DND-41 (cell line): ENCODE data around the gene ABCA8.

Source experiments
- ATAC-seq: fragments of 200-7000 bp; cut with Tn5 transposase; 3 replicates; pipeline ENCODE4 v1.9.1; 2021; ENCODE audit warnings: low read depth; ENCODE audit not compliant: insufficient read depth
- DNase-seq: peaks from one replicate; pipeline ENCODE4 v3.0.0-alpha.2; 2020
- H2AFZ ChIP-seq: 2 replicates; pipeline ENCODE4 v1.6.0; 2012; ENCODE audit warnings: low read depth, low read length
- H3K27ac ChIP-seq: 2 replicates; pipeline ENCODE4 v1.5.1; 2012; ENCODE audit warnings: low read length, inconsistent platforms
- H3K27me3 ChIP-seq: fragments of 200-600 bp; sonication (generic); 2 replicates; pipeline ENCODE4 v1.6.0; 2012; ENCODE audit warnings: low read length, mild to moderate bottlenecking, inconsistent platforms; ENCODE audit not compliant: insufficient read depth, poor library complexity
- H3K36me3 ChIP-seq: 2 replicates; pipeline ENCODE4 v1.5.1; 2012; ENCODE audit warnings: low read length, inconsistent platforms; ENCODE audit not compliant: insufficient read depth
- H3K4me1 ChIP-seq: 2 replicates; pipeline ENCODE4 v1.5.1; 2012; ENCODE audit warnings: mild to moderate bottlenecking, low read length; ENCODE audit not compliant: insufficient read depth
- H3K4me2 ChIP-seq: 2 replicates; pipeline ENCODE4 v1.6.0; 2012; ENCODE audit warnings: mild to moderate bottlenecking, moderate library complexity, low read length, inconsistent platforms; ENCODE audit not compliant: insufficient read depth
- H3K4me3 ChIP-seq, 2 experiments: fragments of 200-600 bp in 1 of 2; shearing (Covaris generic) in 1 of 2; 2 replicates each; pipeline ENCODE4 v1.5.1; 2012 to 2016; ENCODE audit warnings: inconsistent platforms in 2 of 2, low read length in 2 of 2, mild to moderate bottlenecking in 2 of 2, low read depth in 1 of 2, moderate library complexity in 1 of 2
- H3K79me2 ChIP-seq: 2 replicates; pipeline ENCODE4 v1.6.0; 2012; ENCODE audit warnings: low read length, inconsistent platforms; ENCODE audit not compliant: insufficient read depth
- H3K9ac ChIP-seq: 2 replicates; pipeline ENCODE4 v1.6.0; 2012; ENCODE audit warnings: low read depth, mild to moderate bottlenecking, inconsistent platforms, low read length, moderate library complexity
- H3K9me3 ChIP-seq: 2 replicates; pipeline ENCODE4 v1.5.1; 2012; ENCODE audit warnings: low read length, moderate library complexity, mild to moderate bottlenecking, inconsistent platforms; ENCODE audit not compliant: insufficient read depth, severe bottlenecking
- H4K20me1 ChIP-seq: 2 replicates; pipeline ENCODE4 v1.6.0; 2012; ENCODE audit warnings: low read length; ENCODE audit not compliant: insufficient read depth
- CTCF ChIP-seq: IDR thresholded peaks from 2 replicates; pipeline ENCODE4 v1.5.1; 2012; ENCODE audit warnings: borderline replicate concordance, low read length, moderate library complexity, mild to moderate bottlenecking; ENCODE audit not compliant: poor library complexity, severe bottlenecking; ENCODE audit errors: extremely low read depth
- EZH2 ChIP-seq: IDR thresholded peaks from 3 replicates; pipeline ENCODE4 v1.6.1; 2012; ENCODE audit warnings: borderline replicate concordance, low read depth, mild to moderate bottlenecking, moderate library complexity, low read length, inconsistent platforms; ENCODE audit not compliant: severe bottlenecking

ABCA8 gene

GRCh38 chr17:68843522-68843921 lies 111.7 kb downstream of the ABCA8 start:
- Histone ChIP-seq H3K9ac (no peak overlapping the region), H3K27me3 (no peaks in the 10 kb centered on the region), H3K9me3 (no peaks in the 10 kb centered on the region), H3K4me3 (no peak overlapping the region), H3K4me2 (no peak overlapping the region), H3K79me2 (no peaks in the 10 kb centered on the region), H3K27ac (no peak overlapping the region), H4K20me1 (no peaks in the 10 kb centered on the region), H3K36me3 (no peaks in the 10 kb centered on the region), H3K4me1 (no peaks in the 10 kb centered on the region), H2AFZ (no peak overlapping the region)
- ATAC-seq (no peak), DNase-seq (no peak)
- TF ChIP-seq EZH2 (no peak), CTCF (no peak)

- no peak for DNase-seq
- TF ChIP-seq CTCF, result no peak
- Histone ChIP-seq H3K27ac (no peak overlapping the region), H3K79me2 (no peaks in the 10 kb centered on the region), H3K27me3 (no peaks in the 10 kb centered on the region), H3K4me3 (no peak overlapping the region), H3K9me3 (no peaks in the 10 kb centered on the region), H3K9ac (no peak overlapping the region), H3K4me1 (no peaks in the 10 kb centered on the region), H3K36me3 (no peaks in the 10 kb centered on the region), H4K20me1 (no peaks in the 10 kb centered on the region), H2AFZ (no peak overlapping the region), H3K4me2 (no peak overlapping the region)
- ATAC-seq, result no peak
Measured at GRCh38 chr17:68840073-68840472, 115.1 kb downstream of the ABCA8 start.

GRCh38 chr17:68835071-68835470 lies 120.1 kb downstream of the ABCA8 start:
- no peak for DNase-seq
- Histone ChIP-seq H3K27ac (no peak overlapping the region), H2AFZ (no peak overlapping the region)

More at GRCh38 chr17:68835071-68835470, 120.1 kb downstream of the ABCA8 start:
- Histone ChIP-seq H3K27me3 (no peaks in the 10 kb centered on the region), H4K20me1 (no peaks in the 10 kb centered on the region), H3K4me3 (no peak overlapping the region), H3K36me3 (no peaks in the 10 kb centered on the region), H3K4me2 (no peak overlapping the region), H3K79me2 (no peaks in the 10 kb centered on the region), H3K9me3 (no peaks in the 10 kb centered on the region), H3K9ac (no peak overlapping the region), H3K4me1 (no peaks in the 10 kb centered on the region)
- TF ChIP-seq CTCF (no peak), EZH2 (no peak)
- ATAC-seq, result no peak
